RWPE2 (cell line): Measurements from ENCODE around the gene NWD2.
"Not testable (repeated sequence)": the region's sequence is repeated elsewhere in the genome, so short reads cannot be mapped to it uniquely, and the experiment has no call there.

Experiments
- ATAC-seq: fragments of 200-7000 bp; cut with Tn5 transposase; 3 replicates; pipeline ENCODE4 v1.9.1; 2021; ENCODE audit warnings: low read depth
- DNase-seq: peaks from one replicate; pipeline ENCODE4 v3.0.0-alpha.2; 2020; ENCODE audit warnings: low spot score
- H3K27ac ChIP-seq: fragments of 450-650 bp; 2 replicates; pipeline ENCODE4 v1.5.1; 2017; ENCODE audit warnings: mild to moderate bottlenecking; ENCODE audit not compliant: poor library complexity, severe bottlenecking
- H3K27me3 ChIP-seq: fragments of 250-450 bp; sonication (Bioruptor Pico); 2 replicates; pipeline ENCODE4 v1.5.1; 2021; ENCODE audit warnings: mild to moderate bottlenecking, moderate library complexity; ENCODE audit not compliant: insufficient read depth, poor library complexity, severe bottlenecking
- H3K36me3 ChIP-seq: fragments of 250-450 bp; sonication (Bioruptor Pico); 2 replicates; pipeline ENCODE4 v1.5.1; 2020; ENCODE audit warnings: low read depth, mild to moderate bottlenecking, moderate library complexity
- H3K4me1 ChIP-seq: fragments of 250-450 bp; sonication (Bioruptor Pico); 2 replicates; pipeline ENCODE4 v1.5.1; 2021; ENCODE audit warnings: mild to moderate bottlenecking, moderate library complexity; ENCODE audit not compliant: insufficient read depth, poor library complexity, severe bottlenecking
- H3K4me3 ChIP-seq: fragments of 250-450 bp; sonication (Bioruptor Pico); 2 replicates; pipeline ENCODE4 v1.5.1; 2021; ENCODE audit warnings: mild to moderate bottlenecking, moderate library complexity; ENCODE audit not compliant: severe bottlenecking
- H3K9me3 ChIP-seq: fragments of 250-450 bp; sonication (Bioruptor Pico); 2 replicates; pipeline ENCODE4 v1.5.1; 2021; ENCODE audit warnings: mild to moderate bottlenecking, moderate library complexity; ENCODE audit not compliant: severe bottlenecking
- TF ChIP-seq, protein P1 (sequence below): fragments of 450-650 bp; IDR thresholded peaks from one replicate; pipeline ENCODE4 v1.5.1; 2017; ENCODE audit warnings: mild to moderate bottlenecking, moderate library complexity; ENCODE audit not compliant: poor library complexity, severe bottlenecking

Gene NWD2

GRCh38 chr4:37486166-37486565 is 241.6 kb downstream of the NWD2 start:
- no peaks in the 10 kb centered on the region for H3K36me3 ChIP-seq
- no peak for DNase-seq
- H3K9me3 ChIP-seq = no peaks in the 10 kb centered on the region
- no peak overlapping the region for H3K4me3 ChIP-seq
- H3K27me3 ChIP-seq = no peaks in the 10 kb centered on the region
- ATAC-seq = no peak
- H3K27ac ChIP-seq = no peak overlapping the region
- TF ChIP-seq, protein P1, sequence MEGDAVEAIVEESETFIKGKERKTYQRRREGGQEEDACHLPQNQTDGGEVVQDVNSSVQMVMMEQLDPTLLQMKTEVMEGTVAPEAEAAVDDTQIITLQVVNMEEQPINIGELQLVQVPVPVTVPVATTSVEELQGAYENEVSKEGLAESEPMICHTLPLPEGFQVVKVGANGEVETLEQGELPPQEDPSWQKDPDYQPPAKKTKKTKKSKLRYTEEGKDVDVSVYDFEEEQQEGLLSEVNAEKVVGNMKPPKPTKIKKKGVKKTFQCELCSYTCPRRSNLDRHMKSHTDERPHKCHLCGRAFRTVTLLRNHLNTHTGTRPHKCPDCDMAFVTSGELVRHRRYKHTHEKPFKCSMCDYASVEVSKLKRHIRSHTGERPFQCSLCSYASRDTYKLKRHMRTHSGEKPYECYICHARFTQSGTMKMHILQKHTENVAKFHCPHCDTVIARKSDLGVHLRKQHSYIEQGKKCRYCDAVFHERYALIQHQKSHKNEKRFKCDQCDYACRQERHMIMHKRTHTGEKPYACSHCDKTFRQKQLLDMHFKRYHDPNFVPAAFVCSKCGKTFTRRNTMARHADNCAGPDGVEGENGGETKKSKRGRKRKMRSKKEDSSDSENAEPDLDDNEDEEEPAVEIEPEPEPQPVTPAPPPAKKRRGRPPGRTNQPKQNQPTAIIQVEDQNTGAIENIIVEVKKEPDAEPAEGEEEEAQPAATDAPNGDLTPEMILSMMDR = no peak
- no peaks in the 10 kb centered on the region for H3K4me1 ChIP-seq

DNA sequence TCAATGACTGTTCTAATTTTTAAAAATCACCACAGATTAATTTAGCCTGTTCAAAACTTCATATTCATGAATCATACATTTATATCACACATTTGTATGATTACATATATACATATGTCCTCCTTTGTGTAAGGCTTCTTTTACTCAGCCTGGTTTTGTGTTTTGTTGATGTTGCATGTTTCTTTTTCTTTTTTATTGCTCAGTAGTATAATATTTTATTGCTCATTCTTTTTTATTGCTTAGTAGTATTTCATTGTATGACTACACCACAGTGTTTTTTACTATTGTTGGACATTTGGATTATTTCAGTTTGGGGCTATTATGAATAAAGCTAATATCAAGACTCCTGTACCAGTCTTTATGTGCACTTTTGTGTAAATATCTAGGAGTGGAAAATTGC is 243.1 kb downstream of the NWD2 start:
- H3K27ac ChIP-seq = no peak overlapping the region
- H3K4me3 ChIP-seq = no peak overlapping the region
- DNase-seq = no peak
- no peaks in the 10 kb centered on the region for H3K36me3 ChIP-seq
- no peaks in the 10 kb centered on the region for H3K4me1 ChIP-seq
- ATAC-seq = no peak
- TF ChIP-seq, protein P1 = no peak
- no peaks in the 10 kb centered on the region for H3K9me3 ChIP-seq
- no peaks in the 10 kb centered on the region for H3K27me3 ChIP-seq

DNA sequence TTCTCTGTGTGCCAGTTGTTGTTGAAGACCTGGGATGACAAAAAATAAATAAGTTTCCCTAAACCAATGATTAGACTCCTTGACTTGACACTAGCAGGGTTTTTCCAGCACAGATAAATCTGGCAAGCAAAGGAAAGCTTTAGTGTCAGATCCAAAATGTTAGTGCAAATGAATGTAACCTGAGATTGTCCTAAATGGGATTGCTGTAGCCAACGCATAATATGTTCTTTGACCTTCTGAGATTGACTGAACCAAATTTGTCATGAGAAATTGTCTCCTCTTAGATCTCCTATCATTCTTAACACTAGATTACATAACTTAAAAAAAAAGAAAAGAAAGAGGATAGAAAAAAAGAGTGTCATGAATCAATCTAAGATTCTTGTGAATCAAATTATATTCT is 245.2 kb downstream of the NWD2 start:
- TF ChIP-seq, protein P1 = no peak
- ATAC-seq = no peak
- no peaks in the 10 kb centered on the region for H3K27me3 ChIP-seq

DNA sequence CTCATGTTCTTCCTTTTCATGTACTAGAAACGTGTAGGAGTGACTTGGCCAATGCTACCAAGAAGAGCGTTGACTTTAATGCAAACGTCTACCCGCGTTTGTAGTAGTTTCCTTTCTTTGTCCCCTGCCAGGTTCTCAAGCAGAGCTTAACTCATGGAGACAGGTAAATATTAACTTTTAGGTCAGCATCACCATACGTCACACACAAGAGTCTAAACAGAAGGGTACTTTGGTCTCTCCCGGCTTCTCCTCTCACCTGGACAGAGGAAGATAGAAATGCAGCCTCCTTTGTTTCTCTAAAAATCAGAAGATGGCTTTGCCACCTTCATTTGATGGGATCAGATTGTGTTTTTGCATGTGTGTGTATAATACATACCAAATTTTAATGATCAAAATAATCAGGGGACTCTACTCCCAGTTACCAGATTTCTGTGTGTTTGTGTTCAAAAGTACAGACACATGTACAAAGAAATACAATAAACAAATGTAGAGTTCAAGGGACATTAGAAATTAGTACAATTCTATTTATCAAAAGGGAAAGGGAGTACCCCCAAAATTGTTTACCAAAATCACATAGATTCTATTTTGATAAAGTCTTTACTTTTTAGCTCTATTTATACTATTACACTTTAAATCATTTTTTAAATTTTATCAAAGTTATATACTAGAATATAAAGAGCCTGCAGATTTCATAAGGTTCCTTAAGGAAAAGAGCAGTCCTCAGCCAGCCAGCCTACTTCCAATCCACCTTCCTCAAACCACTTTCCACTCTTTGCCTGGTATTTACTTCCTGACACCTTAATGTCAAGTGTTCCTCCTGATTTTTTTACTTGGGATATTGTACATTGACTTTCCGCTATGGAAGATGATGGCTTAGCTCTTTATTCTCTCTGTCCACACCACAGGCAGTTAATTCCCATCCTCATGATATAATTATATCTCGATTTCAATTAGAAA is 246.1 kb downstream of the NWD2 start:
- DNase-seq = no peak
- no peak for ATAC-seq
- H3K9me3 ChIP-seq = no peaks in the 10 kb centered on the region

More for the DNA sequence above, 245.2 kb downstream of the NWD2 start:
- H3K36me3 ChIP-seq = no peaks in the 10 kb centered on the region
- no peaks in the 10 kb centered on the region for H3K4me1 ChIP-seq
- no peak overlapping the region for H3K27ac ChIP-seq
- no peak for DNase-seq
- no peaks in the 10 kb centered on the region for H3K9me3 ChIP-seq
- no peak overlapping the region for H3K4me3 ChIP-seq

DNA sequence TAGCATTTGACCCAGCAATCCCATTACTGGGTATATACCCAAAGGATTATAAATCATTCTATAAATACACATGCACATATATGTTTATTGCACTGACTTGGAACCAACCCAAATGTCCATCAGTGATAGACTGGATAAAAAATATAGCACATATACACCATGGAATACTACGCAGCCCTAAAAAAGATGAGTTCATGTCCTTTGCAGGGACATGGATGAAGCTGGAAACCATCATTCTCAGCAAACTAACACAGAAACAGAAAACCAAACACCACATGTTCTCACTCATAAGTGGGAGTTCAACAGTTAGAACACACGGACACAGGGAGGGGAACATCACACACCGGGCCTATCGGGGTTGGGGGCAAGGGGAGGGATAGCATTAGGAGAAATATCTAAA is 250.8 kb downstream of the NWD2 start:
- not testable (repeated sequence) for H3K27me3 ChIP-seq, ATAC-seq, DNase-seq, H3K36me3 ChIP-seq, H3K9me3 ChIP-seq, H3K27ac ChIP-seq, H3K4me3 ChIP-seq, H3K4me1 ChIP-seq

More for the DNA sequence above, 246.1 kb downstream of the NWD2 start:
- H3K4me1 ChIP-seq = no peaks in the 10 kb centered on the region
- H3K4me3 ChIP-seq = no peak overlapping the region
- TF ChIP-seq, protein P1 = no peak
- no peaks in the 10 kb centered on the region for H3K27me3 ChIP-seq
- H3K27ac ChIP-seq = no peak overlapping the region
- no peaks in the 10 kb centered on the region for H3K36me3 ChIP-seq
